Cardiac fibroblast (primary cell): Measurements from ENCODE around the gene SLC25A31.
A peak's percentile ranks its signal among the peaks of the same experiment; 100 is the strongest.

ENCODE experiments used
- DNase-seq, 2 donors: peaks; one replicate each; pipeline versions ENCODE4 v3.0.0 to v3.0.0-alpha.2; 2010; ENCODE audit warnings: low read depth in 2 of 2
- H3K4me3 ChIP-seq, 2 donors: replicated peaks in 1 of 2; 1 replicate in 1 of 2; 2 replicates in 1 of 2; pipeline ENCODE4 v1.5.1; 2011; ENCODE audit warnings: low read depth in 2 of 2, low read length in 2 of 2, mild to moderate bottlenecking in 2 of 2, moderate library complexity in 1 of 2
- TF ChIP-seq, protein P1 (sequence below): IDR thresholded peaks from one replicate; pipeline ENCODE4 v1.5.1; 2011; ENCODE audit warnings: low read depth, mild to moderate bottlenecking, low read length, inconsistent platforms

The SLC25A31 gene

DNA sequence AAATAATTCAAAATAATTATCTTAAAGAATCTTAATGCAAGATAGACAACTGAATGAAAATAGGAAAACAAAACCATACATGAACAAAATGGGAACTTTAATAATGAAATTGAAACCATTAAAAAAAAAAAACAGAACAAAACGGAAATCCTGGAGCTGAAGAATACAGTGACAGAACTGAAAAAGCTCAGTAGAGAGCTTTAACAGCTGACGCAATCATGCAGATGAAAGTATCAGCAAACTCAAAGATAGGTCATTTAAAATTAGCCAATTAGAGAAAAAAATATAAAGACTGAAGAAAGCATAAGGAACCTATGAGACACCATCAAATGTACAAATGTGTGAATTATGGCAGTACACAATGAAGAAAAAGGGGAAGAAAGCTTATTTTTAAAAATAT lies 18.8 kb downstream of the SLC25A31 start:
- H3K4me3 ChIP-seq = no peak overlapping the region
- DNase-seq = no peak
- TF ChIP-seq, protein P1, sequence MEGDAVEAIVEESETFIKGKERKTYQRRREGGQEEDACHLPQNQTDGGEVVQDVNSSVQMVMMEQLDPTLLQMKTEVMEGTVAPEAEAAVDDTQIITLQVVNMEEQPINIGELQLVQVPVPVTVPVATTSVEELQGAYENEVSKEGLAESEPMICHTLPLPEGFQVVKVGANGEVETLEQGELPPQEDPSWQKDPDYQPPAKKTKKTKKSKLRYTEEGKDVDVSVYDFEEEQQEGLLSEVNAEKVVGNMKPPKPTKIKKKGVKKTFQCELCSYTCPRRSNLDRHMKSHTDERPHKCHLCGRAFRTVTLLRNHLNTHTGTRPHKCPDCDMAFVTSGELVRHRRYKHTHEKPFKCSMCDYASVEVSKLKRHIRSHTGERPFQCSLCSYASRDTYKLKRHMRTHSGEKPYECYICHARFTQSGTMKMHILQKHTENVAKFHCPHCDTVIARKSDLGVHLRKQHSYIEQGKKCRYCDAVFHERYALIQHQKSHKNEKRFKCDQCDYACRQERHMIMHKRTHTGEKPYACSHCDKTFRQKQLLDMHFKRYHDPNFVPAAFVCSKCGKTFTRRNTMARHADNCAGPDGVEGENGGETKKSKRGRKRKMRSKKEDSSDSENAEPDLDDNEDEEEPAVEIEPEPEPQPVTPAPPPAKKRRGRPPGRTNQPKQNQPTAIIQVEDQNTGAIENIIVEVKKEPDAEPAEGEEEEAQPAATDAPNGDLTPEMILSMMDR = no peak

DNA sequence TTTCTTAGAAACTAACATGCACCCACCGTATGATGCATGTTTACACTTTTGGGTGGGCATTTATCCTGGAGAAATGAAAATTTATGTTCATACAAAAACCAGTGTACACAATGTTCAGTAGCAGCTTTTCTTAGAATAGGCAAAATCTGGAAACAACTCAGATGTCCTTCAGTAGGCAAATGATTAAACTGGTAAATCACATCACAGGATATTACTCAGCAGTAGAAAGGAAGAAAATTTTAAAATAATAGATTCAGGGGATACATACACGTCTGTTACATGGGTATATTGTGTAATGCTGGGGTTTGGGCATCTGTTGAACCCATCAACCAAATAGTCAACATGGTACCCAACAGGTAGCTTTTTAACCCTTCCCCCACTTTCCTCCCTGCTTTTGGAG lies 26.7 kb downstream of the SLC25A31 start:
- TF ChIP-seq, protein P1 = no peak
- no peak for DNase-seq
- H3K4me3 ChIP-seq = no peak overlapping the region

DNA sequence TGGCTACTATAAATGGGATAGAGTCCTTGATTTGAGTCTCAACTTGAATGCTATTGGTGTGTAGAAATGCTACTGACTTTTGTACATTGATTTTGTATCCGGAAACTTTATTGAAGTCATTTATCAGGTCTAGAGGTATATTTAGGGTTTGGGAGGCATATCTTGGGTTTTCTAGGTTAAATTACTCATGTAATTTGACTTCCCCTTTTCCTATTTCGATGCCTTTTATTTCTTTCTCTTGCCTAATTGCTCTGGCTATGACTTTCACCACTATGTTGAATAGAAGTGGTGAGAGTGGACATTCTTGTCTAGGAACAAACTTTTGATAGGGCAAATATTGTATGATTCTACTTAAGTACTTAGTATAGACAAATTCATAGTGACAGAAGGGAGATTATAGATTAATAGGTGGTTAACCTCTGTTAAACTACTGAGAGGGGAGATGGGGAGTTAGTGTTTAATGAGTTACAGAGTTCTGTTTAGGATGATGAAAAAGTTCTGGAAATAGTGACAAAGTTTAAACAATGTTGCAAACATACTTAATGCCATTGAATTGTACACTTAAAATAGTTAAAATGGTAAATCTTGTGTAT lies 29.1 kb downstream of the SLC25A31 start:
- no peak overlapping the region for H3K4me3 ChIP-seq
- TF ChIP-seq, protein P1 = no peak
- DNase-seq = no peak

- no peak overlapping the region for H3K4me3 ChIP-seq
- peak in 1 of 2 donors; percentile 31 for DNase-seq
- TF ChIP-seq, protein P1 = no peak
Measured at GRCh38 chr4:127759893-127760292, 29.7 kb downstream of the SLC25A31 start.

GRCh38 chr4:127771535-127772275 lies 41.5 kb downstream of the SLC25A31 start:
- H3K4me3 ChIP-seq = no peak overlapping the region
- TF ChIP-seq, protein P1 = no peak
- DNase-seq = no peak

DNA sequence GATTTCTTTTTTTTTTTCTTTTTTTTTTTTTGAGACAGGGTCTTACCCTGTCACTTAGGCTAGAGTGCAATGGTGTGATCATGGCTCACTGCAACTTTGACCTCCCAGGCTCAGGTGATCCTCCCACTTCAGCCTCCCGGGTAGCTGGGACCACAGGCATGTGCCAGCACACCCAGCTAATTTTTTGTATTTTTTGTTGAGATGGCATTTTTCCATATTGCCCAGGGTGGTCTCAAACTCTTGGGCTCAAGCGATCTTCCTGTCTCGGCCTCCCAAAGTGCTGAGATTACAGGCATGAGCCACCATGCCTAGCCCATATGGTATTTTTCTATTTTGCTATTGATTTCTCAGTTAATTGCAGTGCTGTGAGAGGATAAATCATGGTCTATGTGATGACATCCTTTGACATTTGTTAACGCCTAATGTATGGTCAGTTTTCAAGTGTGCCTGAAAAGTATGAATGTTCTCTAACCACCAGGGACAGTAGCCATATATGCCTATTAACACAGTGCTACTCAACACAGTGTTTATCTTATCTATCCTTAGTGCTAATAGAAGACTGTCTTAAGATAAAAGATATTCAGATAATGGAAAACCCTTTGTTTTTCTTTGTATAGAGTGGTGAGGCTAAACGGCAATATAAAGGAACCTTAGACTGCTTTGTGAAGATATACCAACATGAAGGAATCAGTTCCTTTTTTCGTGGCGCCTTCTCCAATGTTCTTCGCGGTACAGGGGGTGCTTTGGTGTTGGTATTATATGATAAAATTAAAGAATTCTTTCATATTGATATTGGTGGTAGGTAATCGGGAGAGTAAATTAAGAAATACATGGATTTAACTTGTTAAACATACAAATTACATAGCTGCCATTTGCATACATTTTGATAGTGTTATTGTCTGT lies 42.8 kb downstream of the SLC25A31 start:
- DNase-seq = no peak
- TF ChIP-seq, protein P1 = no peak
- no peak overlapping the region for H3K4me3 ChIP-seq
